Measurements from ENCODE around the gene SLC17A4.

The SLC17A4 gene

DNA sequence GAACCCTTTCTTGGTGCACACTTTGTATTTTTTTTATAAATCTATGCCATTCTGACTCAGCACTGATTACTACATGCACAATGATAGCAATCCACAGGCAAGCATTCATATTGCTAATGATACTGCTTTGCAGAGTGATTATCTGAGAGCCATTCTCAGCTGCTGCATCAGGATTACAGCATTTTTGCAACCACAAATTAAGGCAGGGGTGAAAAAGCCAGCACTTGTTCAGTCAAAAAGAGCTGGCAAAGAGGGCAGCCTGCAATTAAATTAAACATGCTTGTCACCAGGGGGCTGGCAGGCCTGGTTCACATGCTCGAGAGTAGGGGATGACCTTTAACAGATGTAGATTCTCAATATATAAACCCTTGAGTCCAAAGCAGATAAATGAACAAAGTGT lies 40.7 kb upstream of the SLC17A4 start:
- H3K9ac ChIP-seq (ENCODE audit: low read length), result no peak overlapping the region
- TF ChIP-seq, protein P1, sequence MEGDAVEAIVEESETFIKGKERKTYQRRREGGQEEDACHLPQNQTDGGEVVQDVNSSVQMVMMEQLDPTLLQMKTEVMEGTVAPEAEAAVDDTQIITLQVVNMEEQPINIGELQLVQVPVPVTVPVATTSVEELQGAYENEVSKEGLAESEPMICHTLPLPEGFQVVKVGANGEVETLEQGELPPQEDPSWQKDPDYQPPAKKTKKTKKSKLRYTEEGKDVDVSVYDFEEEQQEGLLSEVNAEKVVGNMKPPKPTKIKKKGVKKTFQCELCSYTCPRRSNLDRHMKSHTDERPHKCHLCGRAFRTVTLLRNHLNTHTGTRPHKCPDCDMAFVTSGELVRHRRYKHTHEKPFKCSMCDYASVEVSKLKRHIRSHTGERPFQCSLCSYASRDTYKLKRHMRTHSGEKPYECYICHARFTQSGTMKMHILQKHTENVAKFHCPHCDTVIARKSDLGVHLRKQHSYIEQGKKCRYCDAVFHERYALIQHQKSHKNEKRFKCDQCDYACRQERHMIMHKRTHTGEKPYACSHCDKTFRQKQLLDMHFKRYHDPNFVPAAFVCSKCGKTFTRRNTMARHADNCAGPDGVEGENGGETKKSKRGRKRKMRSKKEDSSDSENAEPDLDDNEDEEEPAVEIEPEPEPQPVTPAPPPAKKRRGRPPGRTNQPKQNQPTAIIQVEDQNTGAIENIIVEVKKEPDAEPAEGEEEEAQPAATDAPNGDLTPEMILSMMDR (IDR thresholded peaks at IDR 0.05; ENCODE audit: low read depth, low read length), result no peak
- TF ChIP-seq EZH2phosphoT487 (IDR thresholded peaks at IDR 0.05; ENCODE audit: low read depth), result no peak

GRCh38 chr6:25714765-25715164 lies 39.8 kb upstream of the SLC17A4 start:
- H3K9me3 ChIP-seq (ENCODE audit: insufficient read depth, low read length), result no peaks in the 10 kb centered on the region
- no peaks in the 10 kb centered on the region for H3K36me3 ChIP-seq (replicated peaks; ENCODE audit: low read depth, low read length)
- no peak overlapping the region for H2AFZ ChIP-seq (ENCODE audit: low read depth, low read length)
- H3K4me3 ChIP-seq (ENCODE audit: low read length), result no peak overlapping the region
- H4K20me1 ChIP-seq (ENCODE audit: insufficient read depth, low read length), result no peaks in the 10 kb centered on the region
- H3K27me3 ChIP-seq (ENCODE audit: low read depth, low read length), result no peaks in the 10 kb centered on the region
- H3K4me1 ChIP-seq (ENCODE audit: low read length), result no peaks in the 10 kb centered on the region
- no peak overlapping the region for H3K9ac ChIP-seq (ENCODE audit: low read length)
- no peak overlapping the region for H3K27ac ChIP-seq (ENCODE audit: low read length)
- H3K4me2 ChIP-seq (ENCODE audit: low read length), result no peak overlapping the region
- H3K79me2 ChIP-seq (ENCODE audit: low read length), result no peaks in the 10 kb centered on the region
- TF ChIP-seq, protein P1 (IDR thresholded peaks at IDR 0.05; ENCODE audit: low read depth, low read length), result no peak
- TF ChIP-seq EZH2phosphoT487 (IDR thresholded peaks at IDR 0.05; ENCODE audit: low read depth), result no peak

More for the DNA sequence above, 40.7 kb upstream of the SLC17A4 start:
- Histone ChIP-seq H3K4me1 (ENCODE audit: low read length) (no peaks in the 10 kb centered on the region), H3K4me2 (ENCODE audit: low read length) (no peak overlapping the region), H2AFZ (ENCODE audit: low read depth, low read length) (no peak overlapping the region), H3K4me3 (ENCODE audit: low read length) (no peak overlapping the region), H3K36me3 (replicated peaks; ENCODE audit: low read depth, low read length) (no peaks in the 10 kb centered on the region), H4K20me1 (ENCODE audit: insufficient read depth, low read length) (no peaks in the 10 kb centered on the region), H3K9me3 (ENCODE audit: insufficient read depth, low read length) (no peaks in the 10 kb centered on the region), H3K79me2 (ENCODE audit: low read length) (no peaks in the 10 kb centered on the region), H3K27me3 (ENCODE audit: low read depth, low read length) (no peaks in the 10 kb centered on the region), H3K27ac (ENCODE audit: low read length) (no peak overlapping the region)

DNA sequence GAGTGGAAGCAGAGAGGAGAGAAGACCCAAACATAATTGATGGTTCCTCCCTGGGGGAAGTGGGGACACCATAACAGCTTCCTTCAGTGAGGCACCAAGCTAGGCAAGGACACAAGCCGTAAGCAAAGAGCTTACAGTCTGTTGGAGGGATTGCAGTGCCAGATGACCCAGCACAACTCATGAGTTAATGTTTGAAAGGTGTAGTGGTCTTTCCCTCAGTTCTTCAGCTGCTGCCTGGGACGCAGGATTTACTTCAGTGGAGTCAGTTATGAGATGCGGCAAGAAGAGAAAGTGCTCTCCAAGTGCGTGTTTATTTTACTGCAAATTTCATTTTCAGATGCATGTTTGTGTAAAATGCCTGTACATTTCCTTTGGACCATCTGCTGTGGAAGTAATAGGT lies 38.7 kb upstream of the SLC17A4 start:
- no peak overlapping the region for H3K4me3 ChIP-seq (ENCODE audit: low read length)
- H3K27ac ChIP-seq (ENCODE audit: low read length), result no peak overlapping the region
- TF ChIP-seq, protein P1 (IDR thresholded peaks at IDR 0.05; ENCODE audit: low read depth, low read length), result no peak
- no peak for TF ChIP-seq EZH2phosphoT487 (IDR thresholded peaks at IDR 0.05; ENCODE audit: low read depth)
- H3K27me3 ChIP-seq (ENCODE audit: low read depth, low read length), result no peaks in the 10 kb centered on the region
- H4K20me1 ChIP-seq (ENCODE audit: insufficient read depth, low read length), result no peaks in the 10 kb centered on the region
- no peaks in the 10 kb centered on the region for H3K36me3 ChIP-seq (replicated peaks; ENCODE audit: low read depth, low read length)
- H3K79me2 ChIP-seq (ENCODE audit: low read length), result no peaks in the 10 kb centered on the region
- no peaks in the 10 kb centered on the region for H3K9me3 ChIP-seq (ENCODE audit: insufficient read depth, low read length)
- H3K9ac ChIP-seq (ENCODE audit: low read length), result no peak overlapping the region
- no peaks in the 10 kb centered on the region for H3K4me1 ChIP-seq (ENCODE audit: low read length)
- H2AFZ ChIP-seq (ENCODE audit: low read depth, low read length), result no peak overlapping the region
- no peak overlapping the region for H3K4me2 ChIP-seq (ENCODE audit: low read length)

- no peak overlapping the region for H3K4me2 ChIP-seq (ENCODE audit: low read length)
- no peaks in the 10 kb centered on the region for H3K36me3 ChIP-seq (replicated peaks; ENCODE audit: low read depth, low read length)
- TF ChIP-seq EZH2phosphoT487 (IDR thresholded peaks at IDR 0.05; ENCODE audit: low read depth), result no peak
- TF ChIP-seq, protein P1 (IDR thresholded peaks at IDR 0.05; ENCODE audit: low read depth, low read length), result peak; percentile 57
- H3K4me1 ChIP-seq (ENCODE audit: low read length), result no peaks in the 10 kb centered on the region
- H3K27me3 ChIP-seq (ENCODE audit: low read depth, low read length), result no peaks in the 10 kb centered on the region
- no peak overlapping the region for H3K9ac ChIP-seq (ENCODE audit: low read length)
- no peak overlapping the region for H3K4me3 ChIP-seq (ENCODE audit: low read length)
- no peak overlapping the region for H2AFZ ChIP-seq (ENCODE audit: low read depth, low read length)
- no peaks in the 10 kb centered on the region for H3K9me3 ChIP-seq (ENCODE audit: insufficient read depth, low read length)
- H4K20me1 ChIP-seq (ENCODE audit: insufficient read depth, low read length), result no peaks in the 10 kb centered on the region
- H3K27ac ChIP-seq (ENCODE audit: low read length), result no peak overlapping the region
- H3K79me2 ChIP-seq (ENCODE audit: low read length), result no peaks in the 10 kb centered on the region
These were observed 36.4 kb upstream of the SLC17A4 start for GRCh38 chr6:25717866-25718740.

All from OCI-LY3 (cell line).